Measurements from ENCODE around the gene VSIG4. TPM values are rescaled to one million over a fixed set of nuclear protein-coding genes. Genes with fewer than 3 reads are reported as not detected.
"Not testable (repeated sequence)": the region's sequence is repeated elsewhere in the genome, so short reads cannot be mapped to it uniquely, and the experiment has no call there.

The VSIG4 gene
- polyA plus RNA-seq, 4 donors: 5.7 to 30.0 (median 7.2) TPM

DNA sequence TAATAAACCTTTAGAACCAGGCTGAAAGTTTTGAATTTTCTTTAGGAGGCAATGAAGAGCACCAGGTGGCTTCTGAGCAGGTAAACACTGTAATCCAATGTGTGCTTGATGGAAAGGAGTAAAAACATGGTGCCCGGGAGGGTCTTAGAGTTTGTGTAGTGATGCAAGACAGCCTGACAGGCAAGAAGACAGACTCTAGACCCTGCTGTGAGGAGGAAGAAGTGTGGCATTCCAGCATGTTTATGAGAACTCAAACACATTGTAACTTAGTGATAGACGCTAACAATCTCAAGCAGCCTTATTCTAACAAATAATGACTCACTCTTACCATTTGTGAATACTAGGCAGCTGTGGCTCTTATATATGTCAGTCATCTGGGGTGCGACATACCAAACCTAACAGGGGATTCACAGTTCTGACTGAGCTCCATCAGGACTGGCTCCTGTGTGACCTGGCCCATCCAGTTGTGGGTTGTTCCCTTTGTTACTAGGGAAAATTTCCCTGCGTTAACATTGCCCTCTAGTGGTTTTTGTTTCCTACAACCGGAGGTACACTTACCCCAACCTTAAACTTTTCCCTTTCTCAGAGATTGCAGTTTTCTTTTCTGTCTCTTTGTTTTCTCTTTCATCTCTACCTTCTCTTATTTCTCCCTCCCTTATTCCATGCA lies 53.8 kb downstream of the VSIG4 start:
- DNase-seq (ENCODE audit: low read depth in 4 of 4, low spot score in 3 of 4): peak; percentile 5 to 30 (median 17)

DNA sequence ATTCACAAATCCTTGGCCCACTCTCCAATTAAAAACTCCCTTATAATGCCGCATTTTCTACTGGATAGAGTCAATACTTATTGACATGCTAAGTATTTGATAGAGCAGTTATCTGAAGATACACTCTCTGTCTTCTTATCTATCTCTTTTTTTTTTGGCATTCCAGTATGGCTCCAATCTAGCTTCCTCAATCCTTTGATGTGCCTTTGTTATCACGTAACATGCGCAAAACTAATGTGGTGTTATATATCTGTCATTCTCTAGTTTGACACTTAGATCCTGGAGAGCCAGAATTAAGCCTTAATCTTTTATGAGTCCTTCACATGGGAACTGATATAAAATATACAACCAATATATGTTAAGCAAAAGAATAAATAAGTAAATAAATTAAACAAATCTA lies 54.7 kb downstream of the VSIG4 start:
- DNase-seq (ENCODE audit: low read depth in 4 of 4, low spot score in 3 of 4): no peak

DNA sequence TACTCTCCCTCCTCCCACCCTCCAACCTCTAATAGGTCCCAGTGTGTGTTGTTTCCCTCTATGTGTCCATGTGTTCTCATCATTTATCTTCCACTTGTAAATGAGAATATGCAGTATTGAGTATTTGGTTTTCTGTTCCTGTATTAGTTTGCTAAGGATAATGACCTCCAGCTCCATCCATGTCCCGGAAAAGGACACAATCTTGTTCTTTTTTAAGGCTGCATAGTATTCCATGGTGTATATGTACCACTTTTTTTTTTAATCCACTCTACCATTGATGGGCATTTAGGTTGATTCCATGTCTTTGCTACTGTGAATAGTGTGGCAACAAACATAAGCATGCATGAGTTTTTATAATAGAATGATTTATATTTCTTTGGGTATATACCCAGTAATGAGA lies 62.7 kb downstream of the VSIG4 start:
- not testable (repeated sequence) for DNase-seq (ENCODE audit: low read depth in 4 of 4, low spot score in 3 of 4)

DNA sequence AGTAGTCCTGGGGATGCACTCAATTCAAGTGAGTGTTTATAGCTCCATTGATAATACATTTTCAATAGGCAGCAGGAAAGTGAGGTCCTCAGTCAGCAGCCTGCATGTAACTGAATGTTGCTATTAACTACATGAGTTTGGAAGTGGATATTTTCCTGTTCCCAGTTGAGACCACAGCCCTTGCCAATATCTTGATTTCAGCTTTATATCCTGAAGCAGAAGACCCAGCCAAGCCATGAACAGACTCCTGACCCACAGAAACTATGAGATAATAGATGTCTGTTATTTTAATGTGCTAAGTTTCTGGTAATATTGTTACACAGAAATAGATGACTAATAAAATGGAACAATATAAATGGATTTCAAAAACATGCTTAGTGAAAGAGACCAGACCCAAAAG lies 63.7 kb downstream of the VSIG4 start:
- no peak for DNase-seq (ENCODE audit: low read depth in 4 of 4, low spot score in 3 of 4)

DNA sequence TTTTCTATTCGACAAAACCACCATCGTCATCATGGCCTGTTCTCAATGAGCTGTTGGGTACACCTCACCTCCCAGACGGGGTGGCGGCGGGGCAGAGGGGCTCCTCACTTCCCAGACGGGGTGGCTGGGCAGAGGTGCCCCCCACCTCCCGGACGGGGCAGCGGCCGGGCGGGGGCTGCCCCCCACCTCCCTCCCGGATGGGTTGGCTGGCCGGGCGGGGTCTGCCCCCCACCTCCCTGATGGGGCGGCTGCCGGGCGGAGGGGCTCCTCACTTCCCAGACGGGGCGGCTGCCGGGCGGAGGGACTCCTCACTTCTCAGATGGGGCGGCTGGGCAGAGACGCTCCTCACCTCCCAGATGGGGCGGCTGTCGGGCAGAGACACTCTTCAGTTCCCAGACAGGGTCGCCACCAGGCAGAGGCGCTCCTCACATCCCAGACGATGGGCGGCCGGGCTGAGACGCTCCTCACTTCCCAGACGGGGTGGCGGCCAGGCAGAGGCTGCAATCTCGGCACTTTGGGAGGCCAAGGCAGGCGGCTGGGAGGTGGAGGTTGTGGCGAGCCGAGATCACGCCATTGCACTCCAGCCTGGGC lies 64.6 kb downstream of the VSIG4 start:
- not testable (repeated sequence) for DNase-seq (ENCODE audit: low read depth in 4 of 4, low spot score in 3 of 4)

Other genes with a start within 250 kb of the VSIG4 start
- gene HEPH, start 124.2 kb upstream of the VSIG4 start, polyA plus RNA-seq (ENCODE audit: insufficient read length in 4 of 4): 100 to 1,000 TPM in 1 of 4 donors, 10 to 100 TPM in 3; 45.5 to 115 (median 60.2) TPM